ENCODE results near the gene DDX42. TPM values are rescaled to one million over a fixed set of nuclear protein-coding genes. Genes with fewer than 3 reads are reported as not detected.

Gene DDX42
- total and polyA plus RNA-seq, 2 experiments from 2014 or later: 57.8 to 101 TPM

- Mint-ChIP-seq H3K4me3 (no peak overlapping the region), H3K27ac (peak overlapping the region; percentile 61; the same call in 1 of the 2 replicates), H3K27me3 (ENCODE audit: insufficient read depth, low read depth, poor library complexity) (peaks cover 25% of the 10 kb centered on the region), H3K4me1 (peaks cover 21% of the 10 kb centered on the region), H3K36me3 (ENCODE audit: low read depth) (peaks cover 67% of the 10 kb centered on the region), H3K9me3 (no peaks in the 10 kb centered on the region)
- no peak for DNase-seq (ENCODE audit: low spot score)
- H3K36me3 ChIP-seq (ENCODE audit: insufficient read depth): peaks cover 24% of the 10 kb centered on the region
- H2AFZ ChIP-seq: no peak overlapping the region
- no peaks in the 10 kb centered on the region for H3K27me3 ChIP-seq (ENCODE audit: insufficient read depth)
- ATAC-seq: no peak
- no peak overlapping the region for H3K4me3 ChIP-seq
- H4K20me1 ChIP-seq (replicated peaks; ENCODE audit: insufficient read depth): peaks cover 6% of the 10 kb centered on the region
- H3K9me2 ChIP-seq (ENCODE audit: insufficient read depth): no peaks in the 10 kb centered on the region
- H3K27ac ChIP-seq (ENCODE audit: low read depth): no peak overlapping the region
- TF ChIP-seq ETS1 (IDR thresholded peaks at IDR 0.05) (no peak), CTCF (conservative IDR thresholded peaks at IDR 0.05; ENCODE audit: low read depth in 2 of 2) (no peak)
- H3K4me1 ChIP-seq (ENCODE audit: insufficient read depth): peaks cover 16% of the 10 kb centered on the region; the same call in 1 of the 2 replicates
- no peak overlapping the region for H3K4me2 ChIP-seq
- peaks cover 27% of the 10 kb centered on the region for H3K79me2 ChIP-seq (replicated peaks; ENCODE audit: insufficient read depth)
- H3F3A ChIP-seq (replicated peaks; ENCODE audit: low read depth): peaks cover 16% of the 10 kb centered on the region; the same call in 1 of the 2 replicates
Measured at GRCh38 chr17:63835167-63835720, 61.3 kb downstream of the DDX42 start.

- Histone ChIP-seq H3K27me3 (ENCODE audit: insufficient read depth) (no peaks in the 10 kb centered on the region), H4K20me1 (replicated peaks; ENCODE audit: insufficient read depth) (peaks cover 13% of the 10 kb centered on the region; the same call in 1 of the 2 replicates), H2AFZ (no peak overlapping the region), H3K27ac (ENCODE audit: low read depth) (no peak overlapping the region), H3K9me2 (ENCODE audit: insufficient read depth) (no peaks in the 10 kb centered on the region), H3K4me2 (no peak overlapping the region), H3K79me2 (replicated peaks; ENCODE audit: insufficient read depth) (peaks cover 43% of the 10 kb centered on the region), H3K4me1 (ENCODE audit: insufficient read depth) (peaks cover 28% of the 10 kb centered on the region), H3K4me3 (no peak overlapping the region), H3F3A (replicated peaks; ENCODE audit: low read depth) (peaks cover 10% of the 10 kb centered on the region; the same call in 1 of the 2 replicates), H3K36me3 (ENCODE audit: insufficient read depth) (peaks cover 11% of the 10 kb centered on the region)
- no peak for DNase-seq (ENCODE audit: low spot score)
- no peak for TF ChIP-seq ZNF331 (CRISPR knock-in tag; IDR thresholded peaks at IDR 0.05; ENCODE audit: low read depth)
- TF ChIP-seq NANOG (IDR thresholded peaks at IDR 0.05; ENCODE audit: borderline replicate concordance): no peak
- TF ChIP-seq, protein P1, sequence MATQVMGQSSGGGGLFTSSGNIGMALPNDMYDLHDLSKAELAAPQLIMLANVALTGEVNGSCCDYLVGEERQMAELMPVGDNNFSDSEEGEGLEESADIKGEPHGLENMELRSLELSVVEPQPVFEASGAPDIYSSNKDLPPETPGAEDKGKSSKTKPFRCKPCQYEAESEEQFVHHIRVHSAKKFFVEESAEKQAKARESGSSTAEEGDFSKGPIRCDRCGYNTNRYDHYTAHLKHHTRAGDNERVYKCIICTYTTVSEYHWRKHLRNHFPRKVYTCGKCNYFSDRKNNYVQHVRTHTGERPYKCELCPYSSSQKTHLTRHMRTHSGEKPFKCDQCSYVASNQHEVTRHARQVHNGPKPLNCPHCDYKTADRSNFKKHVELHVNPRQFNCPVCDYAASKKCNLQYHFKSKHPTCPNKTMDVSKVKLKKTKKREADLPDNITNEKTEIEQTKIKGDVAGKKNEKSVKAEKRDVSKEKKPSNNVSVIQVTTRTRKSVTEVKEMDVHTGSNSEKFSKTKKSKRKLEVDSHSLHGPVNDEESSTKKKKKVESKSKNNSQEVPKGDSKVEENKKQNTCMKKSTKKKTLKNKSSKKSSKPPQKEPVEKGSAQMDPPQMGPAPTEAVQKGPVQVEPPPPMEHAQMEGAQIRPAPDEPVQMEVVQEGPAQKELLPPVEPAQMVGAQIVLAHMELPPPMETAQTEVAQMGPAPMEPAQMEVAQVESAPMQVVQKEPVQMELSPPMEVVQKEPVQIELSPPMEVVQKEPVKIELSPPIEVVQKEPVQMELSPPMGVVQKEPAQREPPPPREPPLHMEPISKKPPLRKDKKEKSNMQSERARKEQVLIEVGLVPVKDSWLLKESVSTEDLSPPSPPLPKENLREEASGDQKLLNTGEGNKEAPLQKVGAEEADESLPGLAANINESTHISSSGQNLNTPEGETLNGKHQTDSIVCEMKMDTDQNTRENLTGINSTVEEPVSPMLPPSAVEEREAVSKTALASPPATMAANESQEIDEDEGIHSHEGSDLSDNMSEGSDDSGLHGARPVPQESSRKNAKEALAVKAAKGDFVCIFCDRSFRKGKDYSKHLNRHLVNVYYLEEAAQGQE (IDR thresholded peaks at IDR 0.05; ENCODE audit: unreplicated experiment): no peak
- no peak for ATAC-seq
- H3K4me3 Mint-ChIP-seq: no peak overlapping the region
- peaks cover 52% of the 10 kb centered on the region for H3K36me3 Mint-ChIP-seq (ENCODE audit: low read depth)
- H3K27me3 Mint-ChIP-seq (ENCODE audit: insufficient read depth, low read depth, poor library complexity): peaks cover 24% of the 10 kb centered on the region
- peaks cover 34% of the 10 kb centered on the region for H3K4me1 Mint-ChIP-seq
- H3K9me3 Mint-ChIP-seq: no peaks in the 10 kb centered on the region
- no peak overlapping the region for H3K27ac Mint-ChIP-seq
Measured at GRCh38 chr17:63836811-63837210, 62.8 kb downstream of the DDX42 start.
